ENCODE data around the gene ZDHHC11B.

Gene ZDHHC11B

GRCh38 chr5:675111-675870, 109.2 kb downstream of the ZDHHC11B start:
- TF ChIP-seq, protein P1, sequence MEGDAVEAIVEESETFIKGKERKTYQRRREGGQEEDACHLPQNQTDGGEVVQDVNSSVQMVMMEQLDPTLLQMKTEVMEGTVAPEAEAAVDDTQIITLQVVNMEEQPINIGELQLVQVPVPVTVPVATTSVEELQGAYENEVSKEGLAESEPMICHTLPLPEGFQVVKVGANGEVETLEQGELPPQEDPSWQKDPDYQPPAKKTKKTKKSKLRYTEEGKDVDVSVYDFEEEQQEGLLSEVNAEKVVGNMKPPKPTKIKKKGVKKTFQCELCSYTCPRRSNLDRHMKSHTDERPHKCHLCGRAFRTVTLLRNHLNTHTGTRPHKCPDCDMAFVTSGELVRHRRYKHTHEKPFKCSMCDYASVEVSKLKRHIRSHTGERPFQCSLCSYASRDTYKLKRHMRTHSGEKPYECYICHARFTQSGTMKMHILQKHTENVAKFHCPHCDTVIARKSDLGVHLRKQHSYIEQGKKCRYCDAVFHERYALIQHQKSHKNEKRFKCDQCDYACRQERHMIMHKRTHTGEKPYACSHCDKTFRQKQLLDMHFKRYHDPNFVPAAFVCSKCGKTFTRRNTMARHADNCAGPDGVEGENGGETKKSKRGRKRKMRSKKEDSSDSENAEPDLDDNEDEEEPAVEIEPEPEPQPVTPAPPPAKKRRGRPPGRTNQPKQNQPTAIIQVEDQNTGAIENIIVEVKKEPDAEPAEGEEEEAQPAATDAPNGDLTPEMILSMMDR (IDR thresholded peaks at IDR 0.05; ENCODE audit: insufficient read depth, low read depth, low read length, missing control alignments): no peak
- H3K4me3 ChIP-seq (ENCODE audit: low read depth, low read length): no peak overlapping the region
- DNase-seq (ENCODE audit: low read depth): no peak

GRCh38 chr5:674630-675011, 109.9 kb downstream of the ZDHHC11B start:
- no peak for DNase-seq (ENCODE audit: low read depth)
- TF ChIP-seq, protein P1 (IDR thresholded peaks at IDR 0.05; ENCODE audit: insufficient read depth, low read depth, low read length, missing control alignments): no peak
- no peak overlapping the region for H3K4me3 ChIP-seq (ENCODE audit: low read depth, low read length)

DNA sequence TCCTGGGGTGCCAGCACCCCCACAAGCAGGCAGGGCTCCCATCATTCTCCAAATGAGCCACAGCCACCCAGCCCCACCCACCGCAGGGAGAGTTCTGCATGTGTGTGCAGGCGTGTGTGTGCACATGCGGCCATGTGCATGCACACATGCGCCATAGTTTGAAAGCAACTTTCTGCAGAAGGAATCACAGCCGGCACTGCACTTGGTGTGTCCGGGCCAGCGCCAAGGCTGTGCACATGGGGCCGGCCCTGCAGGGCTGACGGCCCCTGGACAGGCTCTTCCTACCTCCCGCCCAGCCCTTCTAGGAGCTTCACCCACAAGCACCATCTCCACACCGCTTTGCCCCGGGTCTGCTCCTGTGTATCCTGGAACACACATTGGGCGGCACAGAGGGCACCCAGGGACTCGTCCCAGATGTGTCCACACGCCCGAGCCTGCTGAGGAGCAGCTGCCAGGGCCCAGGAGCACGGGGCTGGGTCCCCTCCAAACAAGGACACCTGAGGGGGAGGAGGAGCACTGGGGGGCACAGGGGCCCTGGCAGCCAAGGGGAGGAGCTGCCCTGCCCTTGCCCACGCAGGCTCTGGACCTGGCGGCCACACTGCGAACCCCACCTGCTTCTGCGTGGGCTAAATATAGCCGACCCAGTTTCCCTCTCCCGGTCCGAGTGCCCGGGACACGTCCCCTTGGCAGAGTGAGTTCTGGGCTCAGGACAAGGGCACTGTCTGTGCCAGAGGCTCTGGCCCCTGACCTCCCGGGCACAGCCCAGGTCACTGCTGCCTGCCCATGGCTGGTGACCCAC, 110.5 kb downstream of the ZDHHC11B start:
- TF ChIP-seq, protein P1 (IDR thresholded peaks at IDR 0.05; ENCODE audit: insufficient read depth, low read depth, low read length, missing control alignments): no peak
- no peak overlapping the region for H3K4me3 ChIP-seq (ENCODE audit: low read depth, low read length)
- DNase-seq (ENCODE audit: low read depth): no peak

- no peak overlapping the region for H3K4me3 ChIP-seq (ENCODE audit: low read depth, low read length)
Measured at GRCh38 chr5:673161-673830, 111.2 kb downstream of the ZDHHC11B start.

DNA sequence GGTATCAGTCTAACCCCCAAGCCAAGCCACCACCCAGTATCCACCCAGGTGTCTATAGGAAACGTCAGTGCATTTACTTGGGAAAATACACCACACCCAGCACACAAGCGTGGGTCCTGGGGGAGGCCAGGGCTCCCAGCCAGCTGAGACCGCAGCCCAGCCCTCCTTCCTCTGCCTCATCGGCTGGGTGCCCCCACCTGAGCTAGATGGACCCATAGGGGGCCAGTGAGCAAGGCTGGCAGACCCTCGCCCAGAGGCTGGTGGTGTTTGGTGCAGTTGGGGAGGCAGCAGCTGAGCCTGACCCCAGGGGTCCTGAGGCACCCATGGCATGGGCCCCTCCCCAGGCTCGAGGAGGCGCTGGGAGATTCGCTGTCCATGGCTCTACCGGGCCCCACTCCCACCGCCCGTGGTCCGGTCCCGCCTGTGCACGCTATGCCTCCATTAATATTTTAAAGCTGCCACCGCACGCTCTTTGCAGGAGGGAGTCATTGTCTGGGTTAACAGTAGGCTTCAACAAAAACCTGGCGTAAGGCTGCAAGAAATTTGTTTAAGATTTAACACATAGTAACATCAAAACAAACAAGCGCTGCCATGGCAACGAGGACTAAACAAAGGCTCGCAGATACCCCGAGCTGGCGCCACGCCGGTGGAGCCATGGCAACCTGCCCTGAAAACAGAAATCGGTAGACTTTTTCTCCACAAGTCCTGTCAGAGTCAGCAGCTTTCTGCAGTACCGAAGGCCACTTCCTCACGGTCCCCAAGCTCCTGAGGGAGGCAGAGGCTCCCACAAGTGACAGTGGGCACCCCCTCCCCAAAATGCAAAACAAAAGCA, 112.0 kb downstream of the ZDHHC11B start:
- TF ChIP-seq, protein P1 (IDR thresholded peaks at IDR 0.05; ENCODE audit: insufficient read depth, low read depth, low read length, missing control alignments): no peak
- peak; percentile 73 for DNase-seq (ENCODE audit: low read depth)
- no peak overlapping the region for H3K4me3 ChIP-seq (ENCODE audit: low read depth, low read length)

More at GRCh38 chr5:673161-673830, 111.2 kb downstream of the ZDHHC11B start:
- TF ChIP-seq, protein P1 (IDR thresholded peaks at IDR 0.05; ENCODE audit: insufficient read depth, low read depth, low read length, missing control alignments): no peak
- no peak for DNase-seq (ENCODE audit: low read depth)

Data from GM12865 (cell line).